ENCODE measurements around the gene FAT3. TPM values are rescaled to one million over a fixed set of nuclear protein-coding genes. Genes with fewer than 3 reads are reported as not detected.

Gene FAT3
- total and polyA plus RNA-seq, 2 donors (not counting 1 experiment from before 2014, with no cell fraction given), result 3.9 to 5.9 TPM

DNA sequence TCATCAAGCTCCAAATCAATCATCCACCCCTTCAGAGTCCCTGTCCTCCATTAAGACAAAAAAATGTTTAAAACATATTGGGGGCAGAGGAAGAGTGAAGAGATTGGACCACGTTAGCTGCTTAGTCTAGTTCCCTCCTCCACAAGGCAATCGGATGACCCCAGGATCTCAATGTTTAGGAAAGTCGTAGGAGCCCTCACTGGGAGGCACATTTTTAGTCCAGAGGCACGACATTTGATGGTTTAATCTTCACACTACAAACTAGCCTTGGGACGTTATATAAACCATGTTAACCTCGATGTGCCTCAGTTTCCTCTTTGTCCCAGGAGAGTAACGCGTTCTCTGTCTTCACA lies 588 bp upstream of the FAT3 start:
- Histone ChIP-seq H3K27me3 (ENCODE audit: control insufficient read depth, insufficient read depth, low read length) (no peaks in the 10 kb centered on the region), H2AFZ (ENCODE audit: low read length) (peak overlapping the region; percentile 23), H3K79me2 (ENCODE audit: control insufficient read depth, insufficient read depth, low read length) (no peaks in the 10 kb centered on the region), H4K20me1 (ENCODE audit: control insufficient read depth, extremely low read depth, insufficient read depth, low read length) (no peaks in the 10 kb centered on the region), H3K9me3 (ENCODE audit: control insufficient read depth, insufficient read depth, low read depth, low read length) (no peaks in the 10 kb centered on the region), H3K4me3 (replicated peaks in 1 of 4; ENCODE audit: control extremely low read depth in 1 of 4, insufficient read depth in 1 of 4, low read depth in 3 of 4, low read length in 4 of 4) (peak overlapping the region; percentile 41 to 61 (median 60)), H3K4me2 (ENCODE audit: extremely low read depth, insufficient read depth, low read length) (peak overlapping the region; percentile 42), H3K27ac (ENCODE audit: insufficient read depth, low read length) (no peak overlapping the region), H3K36me3 (ENCODE audit: control insufficient read depth, insufficient read depth, low read length) (no peaks in the 10 kb centered on the region), H3K4me1 (ENCODE audit: control insufficient read depth, extremely low read depth, insufficient read depth, low read length) (no peaks in the 10 kb centered on the region), H3K9ac (ENCODE audit: insufficient read depth, low read length) (peak overlapping the region; percentile 45)
- TF ChIP-seq EZH2 (IDR thresholded peaks at IDR 0.05; ENCODE audit: low read length, missing control alignments), result no peak
- TF ChIP-seq, protein P1, sequence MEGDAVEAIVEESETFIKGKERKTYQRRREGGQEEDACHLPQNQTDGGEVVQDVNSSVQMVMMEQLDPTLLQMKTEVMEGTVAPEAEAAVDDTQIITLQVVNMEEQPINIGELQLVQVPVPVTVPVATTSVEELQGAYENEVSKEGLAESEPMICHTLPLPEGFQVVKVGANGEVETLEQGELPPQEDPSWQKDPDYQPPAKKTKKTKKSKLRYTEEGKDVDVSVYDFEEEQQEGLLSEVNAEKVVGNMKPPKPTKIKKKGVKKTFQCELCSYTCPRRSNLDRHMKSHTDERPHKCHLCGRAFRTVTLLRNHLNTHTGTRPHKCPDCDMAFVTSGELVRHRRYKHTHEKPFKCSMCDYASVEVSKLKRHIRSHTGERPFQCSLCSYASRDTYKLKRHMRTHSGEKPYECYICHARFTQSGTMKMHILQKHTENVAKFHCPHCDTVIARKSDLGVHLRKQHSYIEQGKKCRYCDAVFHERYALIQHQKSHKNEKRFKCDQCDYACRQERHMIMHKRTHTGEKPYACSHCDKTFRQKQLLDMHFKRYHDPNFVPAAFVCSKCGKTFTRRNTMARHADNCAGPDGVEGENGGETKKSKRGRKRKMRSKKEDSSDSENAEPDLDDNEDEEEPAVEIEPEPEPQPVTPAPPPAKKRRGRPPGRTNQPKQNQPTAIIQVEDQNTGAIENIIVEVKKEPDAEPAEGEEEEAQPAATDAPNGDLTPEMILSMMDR (conservative IDR thresholded peaks at IDR 0.05 in 1 of 2, IDR thresholded peaks at IDR 0.05 in 1 of 2; ENCODE audit: low read depth in 1 of 2, low read length in 2 of 2), result no peak
- DNase-seq (ENCODE audit: low read depth in 2 of 2), result peak in 1 of 2 donors; percentile 9

GRCh38 chr11:92225125-92225567 lies 528 bp downstream of the FAT3 start:
- Histone ChIP-seq H3K4me2 (ENCODE audit: extremely low read depth, insufficient read depth, low read length) (peak overlapping the region; percentile 42), H3K27ac (ENCODE audit: insufficient read depth, low read length) (peak overlapping the region; percentile 3), H3K4me1 (ENCODE audit: control insufficient read depth, extremely low read depth, insufficient read depth, low read length) (no peaks in the 10 kb centered on the region), H3K79me2 (ENCODE audit: control insufficient read depth, insufficient read depth, low read length) (no peaks in the 10 kb centered on the region), H3K4me3 (replicated peaks in 1 of 4; ENCODE audit: control extremely low read depth in 1 of 4, insufficient read depth in 1 of 4, low read depth in 3 of 4, low read length in 4 of 4) (peak overlapping the region; percentile 50 to 61 (median 60)), H3K9ac (ENCODE audit: insufficient read depth, low read length) (peak overlapping the region; percentile 45), H3K36me3 (ENCODE audit: control insufficient read depth, insufficient read depth, low read length) (no peaks in the 10 kb centered on the region), H3K27me3 (ENCODE audit: control insufficient read depth, insufficient read depth, low read length) (no peaks in the 10 kb centered on the region), H3K9me3 (ENCODE audit: control insufficient read depth, insufficient read depth, low read depth, low read length) (no peaks in the 10 kb centered on the region), H2AFZ (ENCODE audit: low read length) (peak overlapping the region; percentile 62), H4K20me1 (ENCODE audit: control insufficient read depth, extremely low read depth, insufficient read depth, low read length) (no peaks in the 10 kb centered on the region)
- DNase-seq (ENCODE audit: low read depth in 2 of 2), result peak in 1 of 2 donors; percentile 34
- TF ChIP-seq, protein P1 (conservative IDR thresholded peaks at IDR 0.05 in 1 of 2, IDR thresholded peaks at IDR 0.05 in 1 of 2; ENCODE audit: low read depth in 1 of 2, low read length in 2 of 2), result no peak
- TF ChIP-seq EZH2 (IDR thresholded peaks at IDR 0.05; ENCODE audit: low read length, missing control alignments), result no peak

DNA sequence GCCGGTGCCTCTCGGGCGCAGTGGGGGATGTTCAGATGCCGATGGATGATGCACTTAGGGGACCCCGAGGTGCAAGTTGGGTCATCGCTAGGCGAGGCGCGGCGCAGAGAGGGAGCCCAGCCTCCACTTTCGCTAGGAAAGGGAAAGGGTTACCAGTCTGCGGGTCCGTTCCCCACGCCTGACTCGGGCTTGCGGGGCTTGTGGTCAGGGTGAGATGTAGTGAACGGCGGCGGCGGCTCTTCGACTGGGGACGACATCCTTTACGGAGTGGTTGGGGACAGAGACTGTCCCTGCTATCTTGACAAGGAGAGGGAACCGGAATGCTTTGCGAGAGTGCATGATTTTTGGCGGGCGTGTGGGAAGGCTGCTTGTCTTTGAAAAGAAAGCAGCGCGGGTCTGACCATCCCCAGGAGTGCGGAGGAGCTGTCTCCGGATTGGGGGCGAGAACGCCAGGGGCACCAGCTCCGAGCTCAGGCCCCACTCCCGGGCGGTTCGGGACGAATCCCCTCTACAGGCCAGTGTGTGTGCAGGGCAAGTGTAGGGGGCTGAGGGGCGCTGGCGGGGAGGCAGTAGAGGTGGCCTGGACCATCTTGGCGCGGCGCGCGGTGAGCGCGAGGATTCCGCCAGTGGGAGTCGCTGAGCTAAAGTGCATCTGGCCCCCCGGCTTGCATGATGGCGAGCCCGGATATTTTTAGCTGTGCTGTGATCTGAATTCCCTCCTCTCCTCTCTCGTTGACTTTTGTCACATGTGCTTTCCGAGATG lies 1.1 kb downstream of the FAT3 start:
- Histone ChIP-seq H3K27me3 (ENCODE audit: control insufficient read depth, insufficient read depth, low read length) (no peaks in the 10 kb centered on the region), H3K4me1 (ENCODE audit: control insufficient read depth, extremely low read depth, insufficient read depth, low read length) (no peaks in the 10 kb centered on the region), H3K4me2 (ENCODE audit: extremely low read depth, insufficient read depth, low read length) (peak overlapping the region; percentile 42), H4K20me1 (ENCODE audit: control insufficient read depth, extremely low read depth, insufficient read depth, low read length) (no peaks in the 10 kb centered on the region), H3K9me3 (ENCODE audit: control insufficient read depth, insufficient read depth, low read depth, low read length) (no peaks in the 10 kb centered on the region), H3K9ac (ENCODE audit: insufficient read depth, low read length) (peak overlapping the region; percentile 13), H3K4me3 (replicated peaks in 1 of 4; ENCODE audit: control extremely low read depth in 1 of 4, insufficient read depth in 1 of 4, low read depth in 3 of 4, low read length in 4 of 4) (peak overlapping the region; percentile 50 to 61 (median 60)), H3K79me2 (ENCODE audit: control insufficient read depth, insufficient read depth, low read length) (no peaks in the 10 kb centered on the region), H3K27ac (ENCODE audit: insufficient read depth, low read length) (no peak overlapping the region), H2AFZ (ENCODE audit: low read length) (peak overlapping the region; percentile 62), H3K36me3 (ENCODE audit: control insufficient read depth, insufficient read depth, low read length) (no peaks in the 10 kb centered on the region)
- DNase-seq (ENCODE audit: low read depth in 2 of 2), result peak in 1 of 2 donors; percentile 34
- peak; percentile 35 for TF ChIP-seq EZH2 (IDR thresholded peaks at IDR 0.05; ENCODE audit: low read length, missing control alignments)
- TF ChIP-seq, protein P1 (conservative IDR thresholded peaks at IDR 0.05 in 1 of 2, IDR thresholded peaks at IDR 0.05 in 1 of 2; ENCODE audit: low read depth in 1 of 2, low read length in 2 of 2), result peak; percentile 12 to 27

All from fibroblast of lung (primary cell).